Gastrocnemius medialis (tissue), 4 donors: ENCODE measurements around the gene PIWIL4.

Experiments
- CTCF ChIP-seq, 5 experiments: fragments of 450-650 bp in 3 of 5; fragments of 200-600 bp in 2 of 5; sonication (generic) in 2 of 5; IDR thresholded peaks in 4 of 5; conservative IDR thresholded peaks in 1 of 5; 1 replicate in 4 of 5; 2 replicates in 1 of 5; pipeline ENCODE4 v1.5.1; 2016 to 2019; ENCODE audit warnings: antibody characterized with exemption in 5 of 5, mild to moderate bottlenecking in 3 of 5, moderate library complexity in 3 of 5
- POLR2A ChIP-seq, 2 donors: fragments of 450-650 bp; IDR thresholded peaks; one replicate each; pipeline ENCODE4 v1.6.1; 2017; ENCODE audit warnings: antibody characterized with exemption in 2 of 2, mild to moderate bottlenecking in 2 of 2, moderate library complexity in 2 of 2

- TF ChIP-seq POLR2A (IDR thresholded peaks at IDR 0.05), result no peak
- no peak for TF ChIP-seq CTCF (IDR thresholded peaks at IDR 0.05 in 4 of 5, conservative IDR thresholded peaks at IDR 0.05 in 1 of 5)
Measured at GRCh38 chr11:94524341-94524740, 42.8 kb upstream of the PIWIL4 start.
